ELF-1 (cell line): ENCODE data around the gene ARRB1.

Source experiments
- DNase-seq: peaks from one replicate; pipeline ENCODE4 v3.0.0-alpha.2; 2016; ENCODE audit warnings: low read depth, low spot score

ARRB1 gene

DNA sequence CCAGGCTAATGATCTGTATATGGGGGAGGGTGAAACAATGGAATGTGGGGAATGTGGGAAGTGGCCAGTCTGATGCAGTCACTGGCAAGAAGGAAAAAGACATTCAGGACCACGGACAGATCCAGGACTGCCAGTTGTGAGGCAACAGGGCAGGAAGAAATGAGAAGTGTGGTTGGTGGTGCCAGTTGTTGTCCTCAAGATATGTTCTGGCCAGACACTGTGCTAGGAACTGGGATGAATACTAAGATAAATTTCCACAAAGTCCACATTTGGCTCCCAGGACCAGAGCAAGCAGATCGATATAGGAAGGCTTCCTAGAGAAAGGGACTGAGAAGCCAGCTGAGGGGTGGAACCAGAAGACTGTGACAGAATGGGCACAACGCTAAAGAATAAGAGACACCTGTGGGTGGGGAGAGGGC lies 117.7 kb downstream of the ARRB1 start:
- peak; percentile 78 for DNase-seq

DNA sequence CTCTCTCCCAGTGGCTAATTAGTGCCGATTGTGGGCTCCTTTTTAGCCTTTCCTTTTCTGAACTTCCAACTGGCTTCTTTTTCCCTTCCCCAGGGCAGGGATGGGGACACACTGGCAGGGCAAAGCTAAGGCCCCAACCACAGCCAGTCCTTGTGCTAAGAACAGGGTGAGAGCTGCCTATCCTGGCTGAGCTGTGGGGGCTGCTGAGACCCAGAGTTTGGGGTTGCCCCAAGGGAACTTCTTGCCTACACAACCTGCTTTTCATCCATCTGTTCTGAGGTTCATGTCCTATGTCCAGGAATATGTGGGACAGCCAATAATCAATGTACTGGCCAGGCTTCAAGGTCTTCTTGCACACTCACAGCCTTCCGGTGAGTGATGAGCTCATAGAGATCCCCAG lies 120.8 kb downstream of the ARRB1 start:
- DNase-seq, result no peak

DNA sequence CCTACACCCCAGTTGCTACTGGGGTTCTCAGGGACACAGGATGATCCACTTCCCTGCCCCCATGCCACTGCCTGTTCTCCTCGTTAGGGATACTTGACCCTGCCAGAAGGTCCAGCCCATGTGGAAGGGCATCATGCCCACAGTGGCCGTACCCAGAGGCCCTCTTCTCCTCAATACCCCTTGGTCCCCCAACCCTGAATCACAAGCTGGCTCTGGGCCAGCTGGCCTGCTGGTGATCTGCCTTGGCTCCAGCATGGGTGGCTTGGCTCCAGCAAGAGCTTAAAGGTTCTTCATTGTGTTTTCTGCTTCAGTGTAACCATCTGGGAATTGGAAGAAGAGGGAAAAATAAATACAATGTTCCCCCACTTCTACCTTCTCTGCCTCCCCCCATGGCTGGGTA lies 122.0 kb downstream of the ARRB1 start:
- DNase-seq, result no peak

GRCh38 chr11:75225794-75226193 lies 125.7 kb downstream of the ARRB1 start:
- DNase-seq, result no peak

GRCh38 chr11:75223954-75224643 lies 127.4 kb downstream of the ARRB1 start:
- DNase-seq, result no peak

GRCh38 chr11:75219869-75220268 lies 131.6 kb downstream of the ARRB1 start:
- DNase-seq, result no peak

- no peak for DNase-seq
These were observed 136.6 kb downstream of the ARRB1 start for GRCh38 chr11:75214843-75215242.

- peak; percentile 94 for DNase-seq
These were observed 137.0 kb downstream of the ARRB1 start for GRCh38 chr11:75214411-75214821.
